Skeletal muscle satellite cell (primary cell): ENCODE measurements around the gene SP110.

Experiments
- H3K27me3 ChIP-seq: 2 replicates; pipeline ENCODE4 v1.7.0; 2013; ENCODE audit warnings: low read length; ENCODE audit not compliant: control insufficient read depth, insufficient read depth
- H3K36me3 ChIP-seq: 2 replicates; pipeline ENCODE4 v1.7.0; 2013; ENCODE audit warnings: mild to moderate bottlenecking, control low read depth, low read length; ENCODE audit not compliant: insufficient read depth
- H3K4me1 ChIP-seq: 2 replicates; pipeline ENCODE4 v1.7.0; 2013; ENCODE audit warnings: low read length; ENCODE audit not compliant: control insufficient read depth, insufficient read depth
- H3K4me2 ChIP-seq: 2 replicates; pipeline ENCODE4 v1.7.0; 2013; ENCODE audit warnings: mild to moderate bottlenecking, low read length
- H3K4me3 ChIP-seq: 2 replicates; pipeline ENCODE4 v1.7.0; 2013; ENCODE audit warnings: low read length
- H3K9ac ChIP-seq: 2 replicates; pipeline ENCODE4 v1.7.0; 2013; ENCODE audit warnings: mild to moderate bottlenecking, low read depth, low read length, moderate library complexity
- H3K9me3 ChIP-seq: replicated peaks from 2 replicates; pipeline ENCODE4 v1.7.0; 2013; ENCODE audit warnings: mild to moderate bottlenecking, control low read depth, low read length

The SP110 gene

GRCh38 chr2:230184727-230185578, 34.8 kb downstream of the SP110 start:
- H3K36me3 ChIP-seq: no peaks in the 10 kb centered on the region
- no peak overlapping the region for H3K4me3 ChIP-seq
- no peak overlapping the region for H3K4me2 ChIP-seq
- no peaks in the 10 kb centered on the region for H3K9me3 ChIP-seq
- no peaks in the 10 kb centered on the region for H3K4me1 ChIP-seq
- no peak overlapping the region for H3K9ac ChIP-seq
- no peaks in the 10 kb centered on the region for H3K27me3 ChIP-seq

GRCh38 chr2:230181195-230181594, 38.6 kb downstream of the SP110 start:
- Histone ChIP-seq H3K9ac (no peak overlapping the region), H3K4me3 (no peak overlapping the region), H3K9me3 (no peaks in the 10 kb centered on the region), H3K36me3 (peaks cover 13% of the 10 kb centered on the region), H3K4me2 (no peak overlapping the region), H3K4me1 (no peaks in the 10 kb centered on the region), H3K27me3 (no peaks in the 10 kb centered on the region)

- Histone ChIP-seq H3K9ac (no peak overlapping the region), H3K4me1 (no peaks in the 10 kb centered on the region), H3K9me3 (no peaks in the 10 kb centered on the region), H3K4me2 (no peak overlapping the region), H3K36me3 (peaks cover 16% of the 10 kb centered on the region), H3K27me3 (no peaks in the 10 kb centered on the region), H3K4me3 (no peak overlapping the region)
These were observed 39.9 kb downstream of the SP110 start for GRCh38 chr2:230179907-230180306.

GRCh38 chr2:230178546-230179485, 41.0 kb downstream of the SP110 start:
- Histone ChIP-seq H3K4me2 (no peak overlapping the region), H3K4me1 (no peaks in the 10 kb centered on the region), H3K9me3 (no peaks in the 10 kb centered on the region), H3K27me3 (no peaks in the 10 kb centered on the region), H3K4me3 (no peak overlapping the region), H3K9ac (no peak overlapping the region), H3K36me3 (peaks cover 16% of the 10 kb centered on the region)

GRCh38 chr2:230176996-230177395, 42.8 kb downstream of the SP110 start:
- Histone ChIP-seq H3K4me3 (no peak overlapping the region), H3K36me3 (peaks cover 22% of the 10 kb centered on the region), H3K27me3 (no peaks in the 10 kb centered on the region), H3K4me2 (no peak overlapping the region), H3K9me3 (no peaks in the 10 kb centered on the region), H3K9ac (no peak overlapping the region), H3K4me1 (no peaks in the 10 kb centered on the region)

GRCh38 chr2:230174466-230174865, 45.3 kb downstream of the SP110 start:
- no peak overlapping the region for H3K9ac ChIP-seq
- H3K4me2 ChIP-seq: no peak overlapping the region
- no peaks in the 10 kb centered on the region for H3K9me3 ChIP-seq
- no peaks in the 10 kb centered on the region for H3K4me1 ChIP-seq
- no peaks in the 10 kb centered on the region for H3K27me3 ChIP-seq
- no peak overlapping the region for H3K4me3 ChIP-seq
- H3K36me3 ChIP-seq: peaks cover 22% of the 10 kb centered on the region

- H3K9ac ChIP-seq: no peak overlapping the region
- H3K9me3 ChIP-seq: no peaks in the 10 kb centered on the region
- H3K4me1 ChIP-seq: no peaks in the 10 kb centered on the region
- no peak overlapping the region for H3K4me2 ChIP-seq
- no peak overlapping the region for H3K4me3 ChIP-seq
- H3K27me3 ChIP-seq: no peaks in the 10 kb centered on the region
- peaks cover 21% of the 10 kb centered on the region for H3K36me3 ChIP-seq
These were observed 46.9 kb downstream of the SP110 start for GRCh38 chr2:230172852-230173251.

GRCh38 chr2:230172156-230172555, 47.6 kb downstream of the SP110 start:
- peaks cover 14% of the 10 kb centered on the region for H3K36me3 ChIP-seq
- H3K9ac ChIP-seq: no peak overlapping the region
- no peak overlapping the region for H3K4me3 ChIP-seq
- no peak overlapping the region for H3K4me2 ChIP-seq
- no peaks in the 10 kb centered on the region for H3K27me3 ChIP-seq
- no peaks in the 10 kb centered on the region for H3K4me1 ChIP-seq
- H3K9me3 ChIP-seq: no peaks in the 10 kb centered on the region

GRCh38 chr2:230170532-230170931, 49.3 kb downstream of the SP110 start:
- Histone ChIP-seq H3K36me3 (peaks cover 8% of the 10 kb centered on the region), H3K9me3 (no peaks in the 10 kb centered on the region), H3K4me2 (no peak overlapping the region), H3K9ac (no peak overlapping the region), H3K4me1 (no peaks in the 10 kb centered on the region), H3K27me3 (no peaks in the 10 kb centered on the region), H3K4me3 (no peak overlapping the region)

GRCh38 chr2:230166557-230167170, 53.1 kb downstream of the SP110 start:
- Histone ChIP-seq H3K9ac (no peak overlapping the region), H3K9me3 (no peaks in the 10 kb centered on the region), H3K36me3 (no peaks in the 10 kb centered on the region), H3K4me3 (no peak overlapping the region), H3K27me3 (no peaks in the 10 kb centered on the region), H3K4me2 (no peak overlapping the region), H3K4me1 (no peaks in the 10 kb centered on the region)

GRCh38 chr2:230164139-230164538, 55.6 kb downstream of the SP110 start:
- Histone ChIP-seq H3K36me3 (no peaks in the 10 kb centered on the region), H3K4me2 (no peak overlapping the region), H3K9ac (no peak overlapping the region), H3K27me3 (no peaks in the 10 kb centered on the region), H3K4me3 (no peak overlapping the region), H3K9me3 (no peaks in the 10 kb centered on the region), H3K4me1 (no peaks in the 10 kb centered on the region)
